GM21723 (cell line): ENCODE data around the gene OR4D1.
"Not testable (repeated sequence)": the region's sequence is repeated elsewhere in the genome, so short reads cannot be mapped to it uniquely, and the experiment has no call there.

Experiments used
- ATAC-seq: cut with Tn5 transposase; IDR thresholded peaks from one replicate; pipeline ENCODE4 v1.9.1; 2021; ENCODE audit warnings: mild to moderate bottlenecking, moderate library complexity; ENCODE audit not compliant: unreplicated experiment

The OR4D1 gene

GRCh38 chr17:58147930-58148434 is at the start of gene OR4D1:
Gene OR4D1, plus strand, starts transcription at chr17:58148384. Its CDS starts 6,770 bp downstream, at chr17:58155154.
- no peak for ATAC-seq

- no peak for ATAC-seq
Observed at GRCh38 chr17:58100506-58100905, 47.7 kb upstream of the OR4D1 start.

GRCh38 chr17:58101898-58102297 is 46.3 kb upstream of the OR4D1 start:
- not testable (repeated sequence) for ATAC-seq

- ATAC-seq = no peak
Observed at GRCh38 chr17:58105093-58105492, 43.1 kb upstream of the OR4D1 start.

- ATAC-seq = no peak
Observed at GRCh38 chr17:58107306-58107705, 40.9 kb upstream of the OR4D1 start.

- no peak for ATAC-seq
Observed at GRCh38 chr17:58109197-58109596, 39.0 kb upstream of the OR4D1 start.

- no peak for ATAC-seq
Observed at GRCh38 chr17:58110012-58110411, 38.2 kb upstream of the OR4D1 start.

- ATAC-seq = no peak
Observed at GRCh38 chr17:58111676-58112075, 36.5 kb upstream of the OR4D1 start.

- ATAC-seq = no peak
Observed at GRCh38 chr17:58112970-58113631, 35.1 kb upstream of the OR4D1 start.

- no peak for ATAC-seq
Observed at GRCh38 chr17:58113947-58114346, 34.2 kb upstream of the OR4D1 start.

GRCh38 chr17:58117382-58117781 is 30.8 kb upstream of the OR4D1 start:
- no peak for ATAC-seq

- no peak for ATAC-seq
Observed at GRCh38 chr17:58119491-58119890, 28.7 kb upstream of the OR4D1 start.

- no peak for ATAC-seq
Observed at GRCh38 chr17:58120195-58120822, 27.9 kb upstream of the OR4D1 start.

- no peak for ATAC-seq
Observed at GRCh38 chr17:58121925-58122324, 26.3 kb upstream of the OR4D1 start.

GRCh38 chr17:58127846-58128245 is 20.3 kb upstream of the OR4D1 start:
- no peak for ATAC-seq

GRCh38 chr17:58132697-58133096 is 15.5 kb upstream of the OR4D1 start:
- ATAC-seq = not testable (repeated sequence)

- ATAC-seq = no peak
Observed at GRCh38 chr17:58136669-58137279, 11.4 kb upstream of the OR4D1 start.

GRCh38 chr17:58141505-58141904 is 6.7 kb upstream of the OR4D1 start:
- no peak for ATAC-seq

GRCh38 chr17:58143335-58143734 is 4.8 kb upstream of the OR4D1 start:
- ATAC-seq = not testable (repeated sequence)

- no peak for ATAC-seq
Observed at GRCh38 chr17:58144801-58145200, 3.4 kb upstream of the OR4D1 start.

- no peak for ATAC-seq
Observed at GRCh38 chr17:58148609-58149008, 425 bp downstream of the OR4D1 start.

- ATAC-seq = no peak
Observed at GRCh38 chr17:58150394-58150793, 2.2 kb downstream of the OR4D1 start.
